NCI-H2196 treated with DMSO at 0.1 percent for 48 hours (cell line): ENCODE data around the gene ANGPTL4.
"Not testable (repeated sequence)": the region's sequence is repeated elsewhere in the genome, so short reads cannot be mapped to it uniquely, and the experiment has no call there.

Experiments used
- DNase-seq: peaks from one replicate; lab custom pipeline; 2025; ENCODE audit not compliant: unreplicated experiment; lab: John Stamatoyannopoulos, UW

Gene ANGPTL4, protein sequence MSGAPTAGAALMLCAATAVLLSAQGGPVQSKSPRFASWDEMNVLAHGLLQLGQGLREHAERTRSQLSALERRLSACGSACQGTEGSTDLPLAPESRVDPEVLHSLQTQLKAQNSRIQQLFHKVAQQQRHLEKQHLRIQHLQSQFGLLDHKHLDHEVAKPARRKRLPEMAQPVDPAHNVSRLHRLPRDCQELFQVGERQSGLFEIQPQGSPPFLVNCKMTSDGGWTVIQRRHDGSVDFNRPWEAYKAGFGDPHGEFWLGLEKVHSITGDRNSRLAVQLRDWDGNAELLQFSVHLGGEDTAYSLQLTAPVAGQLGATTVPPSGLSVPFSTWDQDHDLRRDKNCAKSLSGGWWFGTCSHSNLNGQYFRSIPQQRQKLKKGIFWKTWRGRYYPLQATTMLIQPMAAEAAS

DNA sequence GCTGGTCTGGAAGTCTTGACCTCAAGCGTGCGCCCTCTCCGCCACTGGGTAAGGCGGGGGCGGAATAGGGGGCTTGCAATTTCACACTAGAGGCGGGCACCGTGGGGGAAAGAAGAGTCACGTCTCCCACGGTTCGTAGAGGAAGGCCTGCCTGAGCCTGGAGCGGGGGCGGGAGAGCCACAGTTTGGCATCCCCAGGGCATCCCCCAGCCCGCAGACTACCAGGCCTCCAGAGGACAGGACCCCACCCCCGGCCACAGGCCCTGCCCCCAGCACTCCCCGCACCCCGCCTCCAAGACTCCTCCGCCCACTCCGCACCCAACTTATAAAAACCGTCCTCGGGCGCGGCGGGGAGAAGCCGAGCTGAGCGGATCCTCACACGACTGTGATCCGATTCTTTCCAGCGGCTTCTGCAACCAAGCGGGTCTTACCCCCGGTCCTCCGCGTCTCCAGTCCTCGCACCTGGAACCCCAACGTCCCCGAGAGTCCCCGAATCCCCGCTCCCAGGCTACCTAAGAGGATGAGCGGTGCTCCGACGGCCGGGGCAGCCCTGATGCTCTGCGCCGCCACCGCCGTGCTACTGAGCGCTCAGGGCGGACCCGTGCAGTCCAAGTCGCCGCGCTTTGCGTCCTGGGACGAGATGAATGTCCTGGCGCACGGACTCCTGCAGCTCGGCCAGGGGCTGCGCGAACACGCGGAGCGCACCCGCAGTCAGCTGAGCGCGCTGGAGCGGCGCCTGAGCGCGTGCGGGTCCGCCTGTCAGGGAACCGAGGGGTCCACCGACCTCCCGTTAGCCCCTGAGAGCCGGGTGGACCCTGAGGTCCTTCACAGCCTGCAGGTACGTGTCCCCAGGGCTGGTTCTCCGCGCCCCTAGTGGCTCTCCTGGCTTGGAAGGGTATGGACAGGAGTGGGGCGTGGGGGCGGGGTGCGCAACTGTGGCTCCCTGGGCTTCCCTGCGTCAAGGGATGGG is at the start of gene ANGPTL4:
TSS of gene ANGPTL4 (plus strand) at position 353 of the 969 bp plus-strand sequence. CDS start at position 520, 167 bp downstream.
- DNase-seq: no peak

GRCh38 chr19:8314981-8315640 is 48.8 kb upstream of the ANGPTL4 start:
- DNase-seq: not testable (repeated sequence)

DNA sequence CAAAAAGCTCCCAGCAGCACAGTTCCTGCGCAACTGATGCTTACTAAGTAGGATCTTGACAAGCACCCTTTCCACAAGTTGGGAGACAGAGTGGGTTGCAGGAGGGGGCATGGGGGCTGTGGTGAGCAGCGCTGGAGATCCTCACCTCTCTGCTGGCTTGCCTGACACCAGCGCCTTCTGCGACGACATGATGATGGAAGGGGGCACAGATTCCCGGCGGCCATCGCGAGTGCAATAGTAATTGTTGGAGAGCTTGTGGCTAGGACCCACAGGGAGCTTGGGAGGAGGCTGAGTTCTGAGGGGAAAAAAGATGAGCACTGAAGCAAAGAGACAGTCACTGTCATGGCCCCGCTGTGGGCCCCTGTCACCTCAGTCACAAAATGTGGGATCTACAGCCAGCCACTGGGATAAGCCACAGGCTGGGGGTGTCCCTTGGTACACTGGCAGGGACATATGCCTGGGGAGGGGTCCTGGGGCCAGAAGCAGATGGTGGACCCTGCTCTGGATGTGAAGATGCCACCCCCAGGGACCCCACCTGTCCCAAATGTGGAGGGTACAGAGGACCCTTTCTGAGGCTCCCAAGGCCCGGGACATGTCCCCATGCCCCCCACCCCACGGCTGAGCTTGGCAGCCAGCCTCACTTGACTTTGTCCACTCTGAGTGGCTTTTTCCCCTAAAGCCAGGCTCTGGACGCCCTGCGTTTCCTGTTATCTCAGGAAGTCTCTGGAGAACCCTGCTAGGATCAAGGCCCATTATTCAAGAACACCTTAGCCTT is 47.4 kb upstream of the ANGPTL4 start:
- no peak for DNase-seq

DNA sequence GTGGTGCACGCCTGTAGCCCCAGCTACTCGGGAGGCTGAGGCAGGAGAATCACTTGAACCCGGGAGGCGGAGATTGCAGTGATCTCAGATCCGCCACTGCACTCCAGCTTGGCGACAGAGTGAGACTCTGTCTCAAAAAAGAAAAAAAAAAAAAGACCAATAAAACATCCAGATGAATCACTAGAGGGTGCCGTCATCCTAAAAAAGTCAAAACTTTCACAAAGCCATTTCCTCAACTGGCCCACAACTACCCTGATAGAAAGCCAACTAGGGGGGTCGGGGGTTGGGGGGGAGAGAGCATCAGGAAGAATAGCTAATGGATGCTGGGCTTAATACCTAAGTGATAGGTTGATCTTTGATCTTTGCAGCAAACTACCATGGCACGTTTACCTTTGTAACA is 45.1 kb upstream of the ANGPTL4 start:
- DNase-seq: not testable (repeated sequence)

- DNase-seq: no peak
Measured at GRCh38 chr19:8319807-8320520, 44.0 kb upstream of the ANGPTL4 start.

DNA sequence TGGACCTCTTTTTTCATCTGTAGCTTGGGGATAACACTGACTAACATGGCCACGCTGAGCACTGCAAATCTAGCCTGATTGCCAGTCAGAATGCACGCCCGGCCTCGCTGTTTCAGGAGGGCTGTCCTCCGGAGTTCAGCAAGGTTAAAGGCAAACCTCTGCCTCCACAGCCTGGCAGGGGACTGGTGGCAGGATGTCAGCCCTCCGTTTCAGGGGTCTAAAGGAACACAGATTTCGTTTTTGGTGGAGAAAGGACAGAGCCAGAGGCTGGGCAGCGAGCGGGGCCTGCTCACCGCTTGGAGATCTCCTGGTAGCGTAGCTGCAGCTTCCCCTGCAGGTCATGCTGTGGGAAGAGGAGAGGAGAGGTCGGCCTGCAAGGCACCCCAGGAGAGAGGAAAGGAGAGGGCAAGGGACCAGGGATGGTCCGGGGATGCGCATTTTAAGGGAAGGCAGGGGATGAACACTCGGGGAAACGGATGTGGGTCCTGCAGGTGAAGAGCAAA is 43.3 kb upstream of the ANGPTL4 start:
- DNase-seq: no peak

DNA sequence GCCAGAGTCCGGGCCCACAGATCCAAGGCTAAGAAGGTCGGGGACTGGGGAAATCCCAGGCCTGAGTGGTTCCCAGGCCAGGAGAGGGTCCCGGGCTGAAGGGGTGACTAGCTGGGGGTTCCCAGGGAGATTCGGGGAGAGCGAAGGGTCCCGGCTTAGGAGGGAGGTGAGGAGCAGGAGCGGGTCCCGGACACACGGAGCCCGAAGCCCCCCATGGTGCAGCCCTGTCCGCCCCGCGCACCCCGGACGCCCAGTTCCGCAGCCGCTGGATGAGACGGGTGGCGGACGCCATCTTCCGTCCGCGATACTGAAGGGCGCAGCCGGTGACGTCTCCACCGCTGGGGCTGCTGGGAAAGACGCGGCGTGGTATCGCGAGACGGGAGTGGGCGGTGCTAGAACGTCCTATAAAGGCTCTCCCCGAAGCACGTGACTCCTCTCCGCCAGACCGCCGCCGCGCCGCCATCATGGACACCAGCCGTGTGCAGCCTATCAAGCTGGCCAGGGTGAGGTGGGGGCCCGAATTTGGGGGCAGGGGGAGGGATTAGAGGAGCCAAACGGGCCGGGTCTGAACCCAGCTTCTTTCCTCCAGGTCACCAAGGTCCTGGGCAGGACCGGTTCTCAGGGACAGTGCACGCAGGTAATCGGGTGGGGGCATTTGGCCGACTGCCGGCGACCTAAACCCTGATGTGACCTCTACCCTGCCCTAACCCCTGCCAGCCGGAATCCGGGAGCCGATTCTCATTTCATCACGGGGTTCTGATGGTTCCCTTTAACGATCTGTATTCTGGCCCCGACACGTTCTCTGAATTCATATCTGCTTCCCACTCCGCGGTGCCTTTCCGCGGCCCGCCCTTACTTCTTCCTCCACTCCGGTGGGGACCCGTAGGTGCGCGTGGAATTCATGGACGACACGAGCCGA is 42.6 kb upstream of the ANGPTL4 start, which contains the start of the genes NDUFA7 and RPS28:
TSS of gene NDUFA7 (minus strand) at position 309 of the 919 bp plus-strand sequence. CDS start at position 292, 17 bp downstream.
TSS of gene RPS28 (plus strand) at position 430 of the 919 bp plus-strand sequence. CDS start at position 465, 35 bp downstream.
- peak; percentile 91 for DNase-seq

- DNase-seq: no peak
Measured at GRCh38 chr19:8321986-8322637, 41.8 kb upstream of the ANGPTL4 start.

GRCh38 chr19:8322638-8322997 is 41.3 kb upstream of the ANGPTL4 start:
- no peak for DNase-seq

DNA sequence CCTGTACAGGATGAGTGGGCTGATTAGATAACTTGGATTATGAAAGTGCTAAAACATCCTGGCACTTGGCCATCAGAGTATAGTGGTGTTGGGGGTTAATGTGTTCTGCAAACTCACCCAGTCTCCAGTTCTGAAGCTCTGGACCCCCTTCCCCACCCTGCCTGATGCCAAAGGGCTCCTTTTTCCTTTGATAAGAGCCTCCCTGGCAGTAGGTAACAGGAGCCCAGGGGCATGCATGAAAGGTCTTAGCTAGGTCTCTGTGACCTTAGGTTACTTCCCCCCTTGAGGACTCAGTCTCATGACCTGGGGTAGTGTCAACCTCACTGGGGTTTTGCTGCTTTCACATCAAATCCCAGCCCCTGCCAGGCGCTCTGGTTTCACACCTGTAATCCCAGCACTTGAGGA is 40.2 kb upstream of the ANGPTL4 start:
- DNase-seq: no peak

GRCh38 chr19:8324186-8325050 is 39.5 kb upstream of the ANGPTL4 start:
- no peak for DNase-seq

GRCh38 chr19:8325454-8325853 is 38.5 kb upstream of the ANGPTL4 start:
- no peak for DNase-seq

- no peak for DNase-seq
Measured at GRCh38 chr19:8329996-8330395, 34.0 kb upstream of the ANGPTL4 start.

GRCh38 chr19:8331263-8331845 is 32.6 kb upstream of the ANGPTL4 start:
- no peak for DNase-seq

GRCh38 chr19:8332976-8333766 is 30.8 kb upstream of the ANGPTL4 start:
- no peak for DNase-seq
